NCI-H2171 (cell line): Measurements from ENCODE around the gene ODF4.
A peak's percentile ranks its signal among the peaks of the same experiment; 100 is the strongest.
"Not testable (repeated sequence)": the region's sequence is repeated elsewhere in the genome, so short reads cannot be mapped to it uniquely, and the experiment has no call there.

ENCODE experiments used
- DNase-seq: peaks from one replicate; lab custom pipeline; 2025; lab: John Stamatoyannopoulos, UW

Gene ODF4

GRCh38 chr17:8368193-8368592 lies 28.6 kb downstream of the ODF4 start:
- no peak for DNase-seq

DNA sequence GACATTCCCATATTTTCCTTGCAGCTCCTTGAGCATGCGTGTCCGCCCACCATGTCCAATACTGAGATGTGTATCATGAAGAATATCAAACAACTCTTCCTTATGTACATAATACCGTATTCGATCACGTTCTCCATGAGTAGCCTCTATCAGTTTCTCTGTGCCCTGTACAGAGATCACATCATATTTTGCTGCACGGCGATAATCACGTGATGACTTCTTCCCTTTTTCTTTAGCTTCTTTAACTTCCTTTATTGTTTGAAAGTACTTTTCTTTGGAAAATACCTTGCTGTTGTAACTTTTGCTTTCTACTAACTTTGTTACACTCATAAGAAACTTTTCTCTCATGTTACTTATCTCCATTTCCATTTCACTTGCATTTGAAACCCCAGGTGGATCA lies 30.3 kb downstream of the ODF4 start:
- DNase-seq: no peak

GRCh38 chr17:8371786-8372185 lies 32.1 kb downstream of the ODF4 start:
- peak; percentile 22 for DNase-seq

DNA sequence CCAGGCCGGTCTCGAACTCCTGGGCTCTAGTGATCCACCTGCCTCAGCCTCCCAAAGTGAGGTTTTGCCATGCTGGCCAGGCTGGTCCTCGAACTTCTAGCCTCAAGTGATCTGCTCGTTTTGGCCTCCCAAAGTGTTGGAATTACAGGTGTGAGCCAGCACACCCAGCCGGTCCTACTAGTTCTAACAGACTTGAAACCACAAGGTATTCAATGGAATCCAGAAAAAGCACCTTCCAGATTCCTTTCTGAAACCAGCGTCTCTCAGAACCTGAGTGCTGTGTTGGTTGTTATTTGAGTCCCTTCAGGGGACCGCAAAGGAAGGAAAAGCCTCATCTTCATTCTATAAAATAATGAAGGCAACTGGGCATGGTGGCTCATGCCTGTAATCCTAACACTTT lies 32.8 kb downstream of the ODF4 start:
- DNase-seq: no peak

DNA sequence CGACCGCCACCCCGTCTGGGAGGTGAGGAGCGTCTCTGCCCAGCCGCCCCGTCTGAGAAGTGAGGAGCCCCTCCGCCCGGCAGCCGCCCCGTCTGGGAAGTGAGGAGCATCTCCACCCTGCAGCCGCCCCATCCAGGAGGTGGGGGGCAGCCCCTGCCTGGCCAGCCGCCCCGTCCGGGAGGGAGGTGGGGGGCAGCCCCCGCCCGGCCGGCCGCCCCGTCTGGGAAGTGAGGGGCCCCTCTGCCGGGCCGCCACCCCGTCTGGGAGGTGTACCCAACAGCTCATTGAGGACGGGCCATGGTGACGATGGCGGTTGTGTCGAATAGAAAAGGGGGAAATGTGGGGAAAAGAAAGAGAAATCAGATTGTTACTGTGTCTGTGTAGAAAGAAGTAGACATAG lies 34.2 kb downstream of the ODF4 start:
- DNase-seq: not testable (repeated sequence)

- DNase-seq: peak; percentile 14
Observed at GRCh38 chr17:8375738-8376259, 36.2 kb downstream of the ODF4 start.

DNA sequence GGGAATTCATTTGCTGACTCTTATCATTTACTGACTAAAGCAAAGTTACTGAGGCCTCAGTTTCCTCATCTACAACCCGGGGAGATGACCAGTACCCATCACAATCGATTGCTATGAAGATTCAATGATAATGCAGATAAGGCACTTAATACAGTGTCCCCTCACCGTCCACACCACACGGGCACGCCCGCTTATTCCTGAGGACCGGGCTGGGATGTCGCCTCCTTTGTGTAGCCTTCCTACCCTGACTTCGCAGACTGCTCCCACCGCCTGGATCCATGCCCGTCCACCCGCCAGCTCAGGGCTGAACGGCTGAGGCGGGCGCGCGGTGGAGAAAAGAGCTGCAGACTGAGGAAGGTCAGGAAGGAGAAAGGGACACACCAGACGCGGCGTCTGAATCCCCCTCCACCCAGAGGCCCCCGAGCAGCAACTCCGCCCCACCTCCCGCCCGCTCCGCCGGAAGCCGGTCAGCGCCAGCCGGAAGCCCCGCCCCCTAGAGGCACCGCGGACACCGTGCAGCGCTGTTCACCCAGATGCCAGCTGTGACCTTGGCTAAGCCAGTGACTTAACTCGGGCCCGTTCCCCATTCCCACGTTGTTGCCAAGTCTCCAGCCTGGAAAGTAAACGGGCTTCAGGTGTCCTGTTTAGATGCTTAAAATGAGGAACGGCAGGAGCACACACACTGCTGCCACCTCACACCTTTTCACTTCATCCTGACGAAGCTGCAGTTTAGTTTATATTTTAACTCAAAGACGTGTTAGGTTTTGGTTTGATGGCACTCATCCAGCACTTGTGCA lies 36.8 kb downstream of the ODF4 start, which contains the start of gene KRABD2:
KRABD2 (minus strand) TSS at position 434 of the 797 bp plus-strand sequence.
- peak; percentile 93 for DNase-seq

- no peak for DNase-seq
Observed at GRCh38 chr17:8377422-8377821, 37.8 kb downstream of the ODF4 start.

DNA sequence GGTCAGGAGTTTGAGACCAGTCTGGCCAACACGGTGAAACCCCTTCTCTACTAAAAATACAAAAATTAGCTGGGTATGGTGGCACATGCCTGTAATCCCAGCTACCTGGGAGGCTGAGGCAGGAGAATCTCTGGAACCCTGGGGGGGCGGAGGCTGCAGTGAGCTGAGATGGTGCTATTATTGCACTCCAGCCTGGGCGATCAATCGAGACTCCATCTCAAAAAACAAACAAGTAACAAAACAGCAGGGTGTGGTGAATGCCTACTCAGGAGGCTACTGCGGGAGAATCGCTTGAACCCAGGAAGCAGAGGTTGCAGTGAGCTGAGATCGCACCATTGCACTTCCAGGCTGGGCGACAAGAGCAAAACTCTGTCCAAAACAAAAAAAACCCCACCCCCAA lies 38.5 kb downstream of the ODF4 start:
- not testable (repeated sequence) for DNase-seq

- no peak for DNase-seq
Observed at GRCh38 chr17:8380049-8380448, 40.4 kb downstream of the ODF4 start.

- DNase-seq: no peak
Observed at GRCh38 chr17:8382052-8382879, 42.6 kb downstream of the ODF4 start.

DNA sequence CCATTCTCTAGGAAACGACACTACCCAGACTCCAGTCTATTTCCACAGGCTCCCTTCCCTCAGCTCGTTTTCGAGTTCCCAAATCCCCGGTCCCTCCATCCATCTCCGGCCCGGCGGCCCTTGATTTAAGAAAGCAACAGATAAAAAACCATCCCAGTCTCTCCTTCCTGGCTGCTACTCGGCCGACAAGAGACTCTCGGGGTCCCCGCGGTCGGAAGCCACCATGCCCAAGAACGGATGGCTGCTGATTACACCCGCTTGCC lies 43.2 kb downstream of the ODF4 start:
- no peak for DNase-seq

DNA sequence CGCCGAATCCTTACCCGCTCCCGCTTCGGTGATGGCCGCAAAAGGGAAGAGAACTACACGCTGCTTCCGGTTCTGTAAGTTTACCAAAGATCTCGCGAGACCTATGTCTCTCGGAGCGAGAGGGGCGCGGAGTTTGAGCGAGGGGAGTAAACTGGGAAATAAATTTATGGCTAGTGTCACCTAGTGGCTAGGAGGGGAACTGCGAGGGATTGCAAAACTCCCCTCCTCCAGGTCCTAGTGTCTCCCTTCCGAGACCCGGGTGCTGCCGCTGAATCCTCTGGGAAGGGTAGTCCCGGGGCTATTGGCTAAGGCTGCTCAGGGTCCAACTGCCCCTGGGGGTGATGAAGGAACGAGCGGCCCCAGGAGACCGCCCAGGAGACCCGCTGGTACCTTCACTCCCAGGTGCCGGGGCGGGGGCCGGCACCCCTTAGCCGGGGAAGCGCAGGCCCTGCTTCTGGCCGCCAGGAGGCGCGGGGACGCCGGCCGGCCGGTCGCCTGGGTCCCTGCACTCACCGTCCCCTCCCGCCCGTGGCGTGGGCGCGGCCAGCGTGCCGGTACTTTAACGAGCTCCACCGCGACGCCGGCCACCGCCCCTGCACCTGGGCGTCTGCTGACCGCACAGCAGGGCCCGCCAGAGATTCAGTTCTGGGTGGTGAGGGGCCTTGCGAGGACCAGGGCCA lies 43.6 kb downstream of the ODF4 start, which contains the start of gene RPL26:
RPL26 (minus strand) TSS at position 51 of the 680 bp plus-strand sequence. CDS start 883 bp downstream, outside the sequence.
- DNase-seq: peak; percentile 97

- no peak for DNase-seq
Observed at GRCh38 chr17:8384801-8385378, 45.2 kb downstream of the ODF4 start.

DNA sequence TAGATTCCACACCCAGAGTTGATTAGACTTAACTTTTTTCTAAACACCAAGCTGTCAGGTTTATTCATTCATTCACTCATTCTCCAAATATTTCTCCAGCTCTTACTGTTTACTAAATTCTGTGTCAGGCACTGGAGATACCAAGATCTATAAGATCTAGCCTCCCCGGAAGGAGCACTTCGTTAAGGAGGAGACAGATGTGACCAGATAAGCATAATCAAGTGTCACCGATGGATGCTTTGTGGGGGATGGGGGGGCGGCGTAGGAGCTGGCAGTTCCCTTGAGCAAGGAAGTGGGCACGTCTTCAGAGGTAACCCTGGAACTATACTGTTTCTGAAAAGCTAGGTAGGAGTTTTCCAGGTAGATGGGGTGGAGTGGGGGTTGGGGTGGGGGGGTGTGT lies 47.2 kb downstream of the ODF4 start:
- DNase-seq: no peak

DNA sequence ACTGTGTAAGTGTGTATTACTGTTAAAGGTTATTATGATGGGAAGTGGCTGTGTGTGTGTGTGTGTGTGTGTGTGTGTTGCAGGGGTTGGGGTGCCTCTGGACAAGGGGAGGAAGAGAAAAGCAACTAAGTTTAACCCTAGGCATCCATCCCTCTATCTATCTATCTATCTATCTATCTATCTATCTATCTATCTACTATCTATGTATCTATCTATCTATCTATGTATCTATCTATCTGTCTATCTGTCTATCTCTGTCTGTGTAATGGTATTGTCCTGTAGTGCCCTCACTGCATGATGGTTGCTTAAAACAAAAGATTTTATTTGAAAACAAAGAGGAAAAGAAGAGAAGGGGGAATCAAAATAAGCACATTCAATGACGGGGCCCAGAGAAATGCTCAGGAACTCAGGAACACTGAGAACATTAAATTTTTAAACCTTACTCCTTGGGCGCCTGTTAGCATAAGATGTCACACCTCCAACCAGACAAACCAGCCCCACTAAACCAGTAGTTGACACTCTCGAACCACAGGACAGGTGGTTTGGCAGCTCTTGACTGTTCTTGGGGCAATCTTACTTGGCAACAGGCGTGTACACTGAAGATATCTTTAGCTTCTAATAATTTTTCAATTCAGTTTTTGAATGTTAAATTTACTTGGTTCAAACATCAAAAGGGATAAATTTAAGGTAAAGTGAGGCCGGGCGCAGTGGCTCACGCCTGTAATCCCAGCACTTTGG lies 48.4 kb downstream of the ODF4 start:
- DNase-seq: no peak

DNA sequence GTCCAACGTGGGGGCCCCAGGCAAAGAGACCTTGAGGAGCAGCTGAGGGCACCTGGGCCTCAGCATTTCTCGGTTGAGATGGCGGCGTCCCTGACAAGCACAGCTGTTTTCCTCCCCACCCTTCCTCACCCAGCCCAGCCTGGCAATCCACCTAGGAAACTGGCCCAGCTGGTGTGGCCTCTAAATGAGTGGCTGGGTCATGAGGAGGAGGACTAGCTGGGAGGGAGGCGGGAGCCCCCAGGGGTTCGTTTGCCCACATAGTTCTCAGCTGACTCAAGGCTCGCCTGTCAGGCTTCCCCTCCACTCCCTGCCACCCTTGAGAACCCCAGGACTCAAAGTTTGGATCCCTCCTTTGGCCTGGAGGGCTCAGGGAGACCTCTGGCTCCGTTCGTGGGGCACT lies 52.1 kb downstream of the ODF4 start:
- no peak for DNase-seq

DNA sequence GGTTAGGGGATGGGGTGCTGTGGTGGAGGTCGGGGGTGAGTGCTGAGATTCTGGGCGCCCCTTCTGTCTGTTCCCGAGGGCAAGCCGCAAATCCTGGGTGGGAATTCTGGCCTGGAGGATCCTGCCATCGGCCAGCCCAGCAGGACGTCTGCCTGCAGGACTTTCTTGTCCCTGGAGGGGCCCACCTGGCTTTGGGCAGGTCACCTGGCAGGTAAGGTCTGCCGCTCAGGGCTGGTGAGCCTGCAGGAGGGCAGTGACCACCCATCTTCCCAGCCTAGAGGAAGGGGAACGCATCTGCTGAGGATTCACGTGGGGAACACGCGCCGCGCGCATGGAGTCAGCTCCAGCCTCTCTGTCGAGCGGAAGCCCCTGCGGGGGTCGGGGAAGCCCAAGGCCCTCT lies 52.6 kb downstream of the ODF4 start:
- no peak for DNase-seq

GRCh38 chr17:8392674-8393469 lies 53.2 kb downstream of the ODF4 start:
- no peak for DNase-seq

DNA sequence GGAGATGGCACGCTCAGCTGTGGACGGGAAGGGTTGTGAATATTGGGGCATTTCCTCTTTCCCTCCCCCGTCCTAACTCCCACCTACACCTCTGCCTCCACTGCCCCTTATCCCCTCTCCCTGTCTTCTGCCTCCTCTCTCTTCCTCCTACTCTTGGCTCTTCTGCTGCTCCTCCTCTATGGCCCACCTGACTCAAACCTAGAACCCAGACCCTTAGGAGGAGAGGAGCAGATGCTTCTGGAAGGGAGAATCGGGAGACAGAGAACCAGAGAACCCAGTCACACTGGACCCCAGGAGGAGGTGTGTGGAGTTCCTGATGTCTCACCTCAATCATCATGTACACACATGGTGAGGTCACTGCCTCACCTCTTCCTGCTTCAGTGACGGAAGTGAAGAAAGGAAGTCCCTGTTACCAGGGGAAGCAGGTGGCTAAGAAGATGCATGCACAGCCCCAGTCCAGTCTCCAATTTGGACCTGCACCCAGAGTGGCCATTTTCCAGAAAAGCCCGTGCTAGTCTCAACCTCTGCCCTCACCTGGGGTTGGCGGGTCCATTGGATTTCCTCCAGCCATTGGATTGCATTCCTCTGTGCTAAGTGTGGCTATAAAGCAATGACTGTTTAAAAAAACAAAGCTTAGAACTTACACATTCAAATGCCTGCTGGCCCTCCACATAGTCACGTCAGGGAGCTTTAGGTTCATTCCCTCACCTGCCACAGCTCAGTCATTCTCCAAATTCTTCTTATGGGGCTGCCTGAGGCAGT lies 54.0 kb downstream of the ODF4 start:
- no peak for DNase-seq
